Head of caudate nucleus (tissue), 42 donors: ENCODE results near the gene MUS81.

Source experiments
- DNase-seq, 42 donors: peaks; one replicate each; pipeline versions ENCODE4 v3.0.0 to v3.0.0-alpha.2; 2020 to 2021; ENCODE audit warnings: mixed read lengths in 7 of 42
- intact Hi-C: fragments of 100-400 bp; cut with DNase I; formaldehyde crosslinking; loops from one replicate; pipeline ENCODE4 v1.15.0; 2022

Gene MUS81

GRCh38 chr11:65868076-65868667, 7.9 kb downstream of the MUS81 start:
- DNase-seq = peak in 13 of 42 donors; percentile 19 to 64 (median 51)
- intact Hi-C loops = no loop called here

- intact Hi-C loops = no loop called here
- no peak for DNase-seq
These were observed 8.7 kb downstream of the MUS81 start for GRCh38 chr11:65868907-65869306.

GRCh38 chr11:65869643-65870306, 9.5 kb downstream of the MUS81 start:
- intact Hi-C loops = no loop called here
- no peak for DNase-seq

GRCh38 chr11:65870307-65870658, 10.1 kb downstream of the MUS81 start:
- DNase-seq = no peak
- intact Hi-C loops = no loop called here

- intact Hi-C loops = no loop called here
- no peak for DNase-seq
These were observed 10.8 kb downstream of the MUS81 start for GRCh38 chr11:65870706-65871681.

GRCh38 chr11:65871811-65872548, 11.7 kb downstream of the MUS81 start:
- peak in 2 of 42 donors; percentile 13 to 15 for DNase-seq
- intact Hi-C loops = no loop called here

- intact Hi-C loops = no loop called here
These were observed 12.5 kb downstream of the MUS81 start, which contains the start of gene EFEMP2 for GRCh38 chr11:65872586-65873317. TSS of gene EFEMP2 (minus strand) at chr11:65872800. CDS start at chr11:65872354, 446 bp downstream.

GRCh38 chr11:65873318-65874156, 13.3 kb downstream of the MUS81 start:
- DNase-seq = peak; percentile 84 to 98 (median 95)
- intact Hi-C loops = no loop called here

More at GRCh38 chr11:65872586-65873317, 12.5 kb downstream of the MUS81 start, which contains the start of gene EFEMP2:
- peak in 4 of 42 donors; percentile 20 to 48 (median 36) for DNase-seq

- no peak for DNase-seq
- intact Hi-C loops = loop anchor here (5.0 to 10.0 kb wide), 2 partner anchors 38 to 115 kb away; partner anchors contain the start of genes C11orf68 and DRAP1
These were observed 19.4 kb downstream of the MUS81 start, which contains the start of gene CTSW for GRCh38 chr11:65879617-65880016. TSS of gene CTSW (plus strand) at chr11:65879837. CDS start at chr11:65879855, 18 bp downstream.

- DNase-seq = no peak
- intact Hi-C loops = loop anchor here (5.0 to 10.0 kb wide), 2 partner anchors 37 to 115 kb away; partner anchors contain the start of genes C11orf68 and DRAP1
These were observed 19.8 kb downstream of the MUS81 start for GRCh38 chr11:65880027-65880426.

- no peak for DNase-seq
- intact Hi-C loops = loop anchor here (5.0 to 10.0 kb wide), 2 partner anchors 36 to 114 kb away; partner anchors contain the start of genes C11orf68 and DRAP1
These were observed 20.7 kb downstream of the MUS81 start for GRCh38 chr11:65880844-65881421.

- no peak for DNase-seq
These were observed 22.2 kb downstream of the MUS81 start for GRCh38 chr11:65882120-65883057.

GRCh38 chr11:65883058-65883761, 23.0 kb downstream of the MUS81 start:
- DNase-seq = no peak
- intact Hi-C loops = loop anchor here (5.0 to 10.0 kb wide), 2 partner anchors 34 to 112 kb away; partner anchors contain the start of genes C11orf68 and DRAP1

More at GRCh38 chr11:65882120-65883057, 22.2 kb downstream of the MUS81 start:
- intact Hi-C loops = loop anchor here (5.0 to 10.0 kb wide), 2 partner anchors 35 to 112 kb away; partner anchors contain the start of genes C11orf68 and DRAP1
